GM21367 (cell line): ENCODE measurements around the gene PBX1.

Experiments used
- ATAC-seq: cut with Tn5 transposase; IDR thresholded peaks from one replicate; pipeline ENCODE4 v1.9.1; 2021; ENCODE audit not compliant: unreplicated experiment

Gene PBX1

DNA sequence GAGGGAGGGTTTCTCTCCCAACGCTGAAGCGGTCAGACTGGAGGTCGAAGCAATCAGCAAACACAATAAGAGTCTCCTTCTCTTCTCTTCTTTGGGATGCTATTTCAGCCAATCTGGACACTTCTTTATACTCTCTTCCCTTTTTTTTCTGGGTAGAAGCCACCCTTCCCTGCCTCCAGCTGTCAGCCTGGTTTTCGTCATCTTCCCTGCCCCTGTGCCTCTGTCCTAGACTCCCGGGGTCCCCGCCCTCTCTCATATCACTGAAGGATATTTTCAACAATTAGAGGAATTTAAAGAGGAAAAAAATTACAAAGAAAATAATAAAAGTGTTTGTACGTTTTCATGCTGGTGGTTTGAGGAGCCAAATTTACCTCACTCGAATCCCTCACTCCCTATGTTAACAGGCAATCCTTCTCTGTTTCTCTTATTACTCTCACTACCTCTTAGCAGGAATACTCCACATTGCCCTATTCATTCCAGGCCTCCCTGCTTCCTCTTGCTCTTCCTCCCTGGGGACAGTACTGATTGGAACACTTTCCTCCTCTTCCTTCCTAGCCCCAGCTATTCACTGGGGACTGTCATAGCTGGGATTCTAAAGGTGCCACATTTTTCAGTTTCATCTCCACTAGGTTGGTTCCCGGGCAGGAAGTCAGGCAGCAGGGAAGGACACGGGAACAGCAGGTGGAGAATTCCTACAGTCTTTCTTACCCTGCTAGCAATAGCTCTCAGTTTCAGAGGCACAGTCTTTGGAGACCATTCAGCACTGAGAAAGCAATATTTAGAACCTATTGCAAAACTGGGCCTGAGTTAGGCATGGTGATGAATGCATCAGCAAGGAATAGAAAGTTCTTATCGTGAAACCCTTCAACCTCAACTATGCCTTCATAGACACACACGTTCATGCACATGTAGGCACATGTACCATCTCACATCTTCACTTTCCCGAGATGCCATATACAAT is 288.0 kb downstream of the PBX1 start:
- no peak for ATAC-seq

DNA sequence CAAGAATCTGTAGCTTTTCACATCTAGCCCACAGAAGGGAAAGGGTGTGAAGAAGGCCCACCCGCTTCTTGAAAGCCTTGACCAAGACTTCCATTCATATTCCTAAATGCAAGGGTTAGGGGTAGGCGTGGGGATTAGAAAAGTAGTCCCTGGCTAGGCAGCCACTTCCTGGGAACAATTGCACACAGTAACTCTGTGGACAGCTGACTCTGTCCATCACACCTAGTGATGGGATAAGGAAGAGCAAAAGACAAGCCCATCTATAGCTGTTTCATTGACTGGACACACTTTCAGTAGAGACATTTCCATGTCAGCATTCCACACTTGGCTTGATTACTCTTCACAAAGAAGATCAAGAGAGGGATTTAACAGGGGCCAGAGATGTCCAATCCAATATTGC is 294.2 kb downstream of the PBX1 start:
- no peak for ATAC-seq

DNA sequence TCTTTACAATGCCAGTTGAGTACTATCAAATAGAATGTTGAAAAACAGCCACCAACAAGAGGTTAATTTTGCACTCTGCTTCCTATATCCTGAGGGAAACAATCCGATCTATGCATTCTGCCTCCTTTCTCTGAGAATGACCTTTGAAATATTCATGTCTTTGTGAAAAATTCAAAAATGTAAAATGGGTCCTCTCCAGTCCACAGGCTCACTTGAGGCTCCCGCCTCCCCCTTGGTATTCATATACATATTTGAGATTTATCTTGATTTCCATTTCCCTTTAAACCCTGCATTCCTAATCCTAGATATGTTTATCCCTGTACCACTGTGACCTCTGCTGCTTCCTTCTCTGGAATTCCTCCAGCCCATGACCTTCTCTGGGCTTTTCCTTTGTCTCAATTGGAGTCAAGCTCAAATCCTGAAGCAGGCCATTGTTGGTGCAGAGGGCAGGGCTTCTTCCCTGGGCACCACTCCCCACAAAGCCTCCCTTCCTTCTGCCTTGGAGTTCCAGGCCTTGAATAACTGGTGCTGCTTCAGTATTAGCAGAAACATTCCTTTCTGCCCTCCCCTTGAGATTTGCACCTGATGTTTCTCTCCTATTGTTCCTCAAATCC is 296.8 kb downstream of the PBX1 start:
- ATAC-seq = no peak

DNA sequence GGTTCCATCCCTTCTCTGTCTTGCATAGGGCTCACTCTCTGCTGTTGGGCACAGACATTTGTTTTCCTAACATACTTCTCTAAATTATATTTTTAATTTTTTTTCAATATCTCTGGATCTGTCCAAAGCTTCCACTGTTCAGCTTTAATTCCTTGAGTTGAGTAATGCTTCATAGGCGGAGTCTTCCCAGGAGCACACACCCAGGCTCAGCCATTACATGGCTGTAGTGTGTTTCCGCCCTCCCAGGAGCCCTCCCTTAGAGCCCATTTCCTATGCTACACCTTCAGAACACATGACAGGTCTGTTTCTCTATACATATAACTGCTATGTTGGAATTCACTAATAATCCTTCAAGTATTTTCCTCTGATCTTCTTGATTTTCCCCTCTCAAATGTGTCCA is 297.4 kb downstream of the PBX1 start:
- ATAC-seq = no peak

DNA sequence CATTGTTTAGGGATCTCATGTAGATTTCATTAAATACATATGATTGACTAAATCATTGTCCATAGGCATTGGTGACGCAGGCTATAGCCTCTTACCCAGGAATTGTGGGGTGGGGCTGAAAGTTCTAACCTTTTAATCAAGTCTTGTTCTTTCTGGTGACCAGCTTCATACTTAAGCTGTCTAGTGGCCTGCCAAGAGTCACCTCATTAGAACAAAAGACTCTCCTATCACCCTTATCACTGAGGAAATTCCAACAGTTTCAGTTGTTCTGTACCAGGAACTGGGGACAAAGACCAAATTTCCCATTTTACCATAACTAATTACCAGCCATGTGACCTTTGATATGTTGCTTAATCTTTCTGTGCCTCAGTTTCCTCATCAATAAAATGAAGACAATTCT is 298.5 kb downstream of the PBX1 start:
- ATAC-seq = no peak

DNA sequence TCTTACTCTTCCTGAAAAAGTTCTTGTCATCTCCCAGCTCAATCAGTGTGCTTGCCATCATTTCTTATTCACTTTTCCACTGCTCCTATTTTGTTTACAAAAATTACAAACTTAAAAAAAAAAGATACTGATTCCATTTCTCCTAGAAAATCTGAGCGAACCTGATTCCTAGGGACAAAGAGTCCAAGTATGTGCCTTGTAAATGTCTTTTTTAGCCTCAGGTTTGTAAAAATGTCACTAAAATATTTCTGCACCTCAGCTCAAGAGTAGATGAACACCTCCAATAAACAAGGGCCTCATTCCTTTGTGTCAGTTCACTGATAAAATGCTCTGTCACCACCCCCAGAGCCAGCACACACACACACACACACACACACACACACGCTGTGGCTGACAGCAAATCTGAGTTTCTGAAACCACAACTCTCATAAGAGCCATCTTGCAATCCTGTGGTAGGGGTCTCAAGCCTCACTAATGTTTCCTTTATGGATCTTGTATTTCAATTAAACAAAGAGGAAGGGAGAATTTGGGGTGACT is 299.2 kb downstream of the PBX1 start:
- ATAC-seq = no peak

DNA sequence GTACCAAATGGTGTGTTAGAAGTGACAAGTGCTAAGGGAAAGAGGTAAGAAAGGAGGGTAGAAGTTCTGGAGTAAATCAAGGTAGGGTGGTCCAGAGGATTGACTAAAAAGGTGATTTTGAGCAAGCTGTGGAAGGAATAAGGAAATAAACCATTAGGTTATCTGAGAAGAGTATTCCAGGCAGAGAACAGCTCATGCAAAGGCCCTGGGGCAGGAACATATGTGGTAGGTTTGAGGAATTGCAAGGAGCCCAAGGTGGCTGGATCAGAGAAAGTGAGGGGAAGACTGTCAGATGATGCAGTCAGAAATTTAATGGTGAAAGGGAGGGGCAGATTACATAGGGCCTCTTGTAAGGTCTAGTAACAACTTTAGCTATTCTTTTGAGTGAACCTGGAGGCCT is 302.6 kb downstream of the PBX1 start:
- ATAC-seq = no peak

DNA sequence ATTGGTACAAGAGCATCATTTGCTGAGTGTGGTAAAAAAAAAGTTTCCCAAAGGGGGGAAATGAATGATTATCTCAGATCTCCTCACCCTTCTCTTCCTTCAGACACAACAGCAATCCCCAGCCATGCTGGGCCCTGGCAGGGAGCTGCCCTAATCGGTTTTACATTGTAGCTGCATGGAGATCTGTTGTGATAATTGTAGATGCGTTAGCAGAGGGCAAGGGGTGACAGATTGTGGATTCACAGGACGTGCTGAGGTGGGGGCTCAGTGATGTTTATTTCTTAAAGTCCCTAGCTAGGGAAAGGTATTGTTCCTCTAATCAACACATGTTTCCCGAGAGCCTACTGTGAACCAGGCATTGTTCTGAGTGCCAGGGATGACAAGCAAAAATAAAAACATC is 304.1 kb downstream of the PBX1 start:
- no peak for ATAC-seq

DNA sequence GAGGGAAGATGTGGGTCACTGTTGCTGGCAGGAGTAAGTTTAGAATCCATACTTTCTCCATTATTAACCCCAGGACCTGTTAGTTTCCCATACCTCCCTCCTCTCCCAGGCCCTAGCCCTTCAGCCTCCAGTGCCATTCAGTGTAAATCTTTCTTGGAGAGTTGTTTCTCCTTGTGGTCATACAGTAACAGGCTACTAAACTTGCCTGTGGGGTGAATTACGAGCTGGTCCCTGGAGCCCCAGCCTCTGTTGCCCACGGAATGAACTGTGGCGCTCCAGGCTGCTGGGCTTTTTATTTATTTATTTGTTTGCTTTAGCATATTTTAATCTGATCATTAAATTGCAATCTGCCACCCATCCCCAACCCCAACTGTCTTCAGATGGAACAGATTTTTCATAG is 305.2 kb downstream of the PBX1 start:
- no peak for ATAC-seq

DNA sequence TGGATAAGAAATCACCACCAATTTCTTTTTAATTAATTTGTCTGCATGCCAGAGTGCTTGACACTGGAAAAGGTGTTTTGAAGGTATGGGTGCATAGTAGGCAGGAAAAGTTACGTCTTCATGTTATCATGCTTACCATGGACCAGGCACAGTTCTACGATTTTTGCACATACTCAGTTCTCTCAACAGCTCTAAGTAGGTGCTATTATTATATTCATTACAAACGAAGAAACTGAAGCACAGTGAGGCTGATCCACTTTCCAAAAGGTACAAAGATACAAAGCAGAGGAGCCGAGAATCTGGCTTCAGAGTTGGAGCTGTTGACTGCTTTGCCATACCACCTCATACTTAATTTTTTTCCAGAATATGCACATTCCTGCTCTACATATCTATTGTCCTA is 306.4 kb downstream of the PBX1 start:
- ATAC-seq = no peak

DNA sequence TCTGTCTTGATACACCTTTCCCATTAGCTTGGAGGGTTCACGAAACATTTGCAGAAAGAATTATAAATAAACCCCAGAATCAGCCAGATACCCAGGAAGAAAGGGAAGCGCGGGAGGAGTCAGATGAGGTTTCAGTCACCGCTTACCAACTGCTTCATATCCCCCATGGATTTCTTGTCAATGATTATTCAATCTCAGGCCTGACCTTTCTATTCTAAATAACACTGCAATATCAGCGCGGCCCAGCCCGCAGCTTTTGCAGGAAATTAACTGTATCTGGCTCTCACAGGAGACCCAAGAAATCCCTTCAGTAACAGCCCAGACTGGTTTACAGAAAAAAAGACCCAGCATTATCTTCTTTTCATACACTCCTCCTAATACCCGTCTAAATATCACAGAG is 308.6 kb downstream of the PBX1 start:
- no peak for ATAC-seq

DNA sequence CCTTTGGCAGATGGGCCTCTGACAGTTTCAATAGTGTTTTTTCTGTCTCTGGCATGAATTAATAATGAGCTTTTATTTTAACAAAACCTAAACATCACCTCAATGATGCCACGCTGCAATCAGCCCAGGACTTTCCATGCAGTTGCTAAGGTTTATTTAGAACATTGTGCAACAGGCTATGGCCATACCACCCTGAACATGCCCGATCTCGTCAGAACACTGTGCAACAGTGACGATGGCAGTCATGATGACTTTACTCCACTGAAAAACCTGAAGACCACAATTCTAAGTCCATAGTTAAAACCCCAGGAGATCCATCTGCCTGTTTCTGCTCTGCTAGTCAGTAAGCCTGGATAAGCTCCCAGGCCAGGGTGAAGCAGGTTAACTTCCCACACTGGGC is 310.0 kb downstream of the PBX1 start:
- no peak for ATAC-seq

DNA sequence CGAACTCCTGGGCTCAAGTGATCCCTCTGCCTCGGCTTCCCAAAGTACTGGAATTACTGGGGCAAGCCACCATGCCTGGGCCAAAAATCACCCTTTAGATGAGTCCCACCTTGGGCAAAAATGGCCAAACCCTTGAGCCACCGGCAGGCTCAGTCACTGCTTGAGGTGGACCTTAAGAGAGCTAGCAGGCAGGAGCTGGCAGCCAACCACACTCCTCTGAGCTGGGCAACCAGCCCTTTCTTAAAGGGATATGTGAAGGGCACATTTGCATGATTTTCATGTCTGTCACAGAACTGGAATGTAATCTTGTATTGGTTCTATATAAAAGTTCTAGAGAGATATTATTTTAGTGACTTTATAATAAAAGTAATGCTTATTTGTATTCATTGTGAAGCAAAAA is 316.5 kb downstream of the PBX1 start:
- no peak for ATAC-seq

DNA sequence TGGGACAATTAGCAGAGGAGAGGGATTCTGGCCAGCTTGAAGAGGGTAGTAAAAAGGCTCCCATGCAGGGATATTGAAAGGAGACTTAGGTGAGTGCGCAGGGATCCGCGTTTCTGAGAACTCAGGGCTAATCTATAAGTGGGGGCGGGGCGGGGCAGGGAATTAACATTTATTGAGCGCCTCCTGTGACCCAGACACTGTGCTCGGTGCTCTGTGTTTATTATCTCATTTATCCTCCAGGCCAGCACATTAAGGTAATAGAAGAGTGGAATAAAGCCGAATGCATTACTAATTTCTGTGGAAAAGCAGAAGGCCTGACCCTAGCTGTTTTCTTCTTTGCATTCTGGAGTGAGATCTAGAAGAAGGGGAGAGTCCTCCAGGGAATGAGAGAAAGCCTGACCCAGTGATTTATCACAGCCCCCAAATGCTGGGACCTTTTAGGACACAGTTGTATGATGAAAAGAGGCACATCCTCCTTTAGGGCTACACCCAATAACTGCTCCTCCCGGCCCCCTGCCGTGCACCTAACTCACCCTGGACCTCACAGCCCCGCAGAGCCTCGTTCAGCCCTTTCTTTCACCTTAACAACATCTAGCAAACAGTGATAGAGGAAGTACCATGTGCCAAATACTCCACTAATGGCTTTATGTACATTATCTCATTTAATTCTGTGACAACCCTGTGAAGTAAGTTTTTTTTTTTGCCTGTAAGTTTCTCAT is 317.6 kb downstream of the PBX1 start:
- no peak for ATAC-seq

DNA sequence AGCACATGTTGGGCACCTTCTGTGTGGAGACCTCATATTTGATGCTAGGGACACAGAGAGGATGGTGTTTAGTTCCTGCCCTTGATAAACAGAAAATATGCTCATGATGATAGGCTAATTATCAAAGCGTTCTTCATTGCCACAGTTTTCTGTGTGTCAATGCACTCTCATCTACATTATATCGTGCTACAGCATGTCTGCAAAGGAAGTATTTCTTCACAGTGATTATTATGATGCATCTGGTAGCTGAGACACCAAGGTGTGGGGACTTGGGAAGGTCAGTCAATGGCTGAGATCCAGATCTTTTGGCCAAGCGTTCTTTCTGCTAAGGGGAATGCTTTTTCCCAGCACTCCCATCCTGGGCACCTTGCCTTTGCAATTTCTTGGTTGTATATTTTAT is 321.2 kb downstream of the PBX1 start:
- ATAC-seq = no peak

DNA sequence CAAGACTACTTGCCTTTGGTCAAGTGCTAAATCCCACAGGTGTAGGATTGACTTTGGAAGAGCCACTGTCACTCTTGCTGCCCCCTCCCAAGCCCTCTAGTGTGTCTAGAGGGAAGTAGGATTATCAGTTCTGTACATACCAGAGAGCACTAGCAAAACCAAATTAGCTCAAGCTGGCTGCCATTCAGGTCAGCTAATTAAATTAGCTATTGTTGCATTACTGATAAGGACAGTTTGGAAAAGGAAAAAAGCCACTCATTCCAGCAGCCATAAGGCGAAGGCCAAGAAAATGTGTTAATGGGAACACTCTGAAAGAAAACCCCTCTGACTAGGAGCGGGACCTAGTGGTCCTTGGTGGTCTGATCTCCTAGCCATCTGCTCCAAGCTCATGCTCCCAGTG is 321.7 kb downstream of the PBX1 start:
- ATAC-seq = no peak

DNA sequence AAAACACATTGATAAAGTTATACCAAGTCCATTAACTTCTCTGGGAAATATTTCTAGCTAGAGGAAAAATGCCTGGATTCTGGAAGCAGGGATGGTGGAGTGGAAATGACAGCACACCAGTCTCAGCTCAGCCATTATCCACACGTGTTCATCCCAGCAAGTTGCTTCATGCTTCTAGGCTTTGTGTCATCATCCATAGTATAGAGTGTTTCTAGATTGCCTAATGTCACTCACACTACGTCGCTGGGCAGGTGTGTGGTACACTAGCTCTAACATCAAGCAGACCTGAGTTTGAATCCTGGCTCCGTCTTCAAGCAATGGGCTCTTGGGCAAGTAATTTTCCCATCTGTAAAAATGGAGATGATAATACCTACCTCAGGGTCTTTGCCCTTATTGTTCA is 326.3 kb downstream of the PBX1 start:
- ATAC-seq = no peak

DNA sequence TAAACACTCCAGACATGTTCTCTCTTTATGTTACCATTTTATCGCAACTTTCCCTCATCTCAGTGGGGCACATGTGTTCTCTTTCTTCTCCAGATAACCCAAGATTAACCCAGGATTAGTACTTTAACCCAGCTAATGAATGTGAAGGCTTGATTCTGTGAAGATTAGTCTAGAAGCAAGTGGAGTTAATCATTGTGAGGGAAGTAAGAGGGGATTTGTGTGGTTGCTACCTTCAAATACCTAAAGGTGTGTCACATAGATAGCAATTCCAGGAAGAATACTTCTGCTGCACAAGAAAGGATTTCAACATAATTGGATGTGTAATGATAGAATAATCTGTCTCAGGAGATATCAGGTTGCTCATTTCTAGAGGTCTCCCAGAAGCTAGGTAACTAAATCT is 327.1 kb downstream of the PBX1 start:
- ATAC-seq = no peak

DNA sequence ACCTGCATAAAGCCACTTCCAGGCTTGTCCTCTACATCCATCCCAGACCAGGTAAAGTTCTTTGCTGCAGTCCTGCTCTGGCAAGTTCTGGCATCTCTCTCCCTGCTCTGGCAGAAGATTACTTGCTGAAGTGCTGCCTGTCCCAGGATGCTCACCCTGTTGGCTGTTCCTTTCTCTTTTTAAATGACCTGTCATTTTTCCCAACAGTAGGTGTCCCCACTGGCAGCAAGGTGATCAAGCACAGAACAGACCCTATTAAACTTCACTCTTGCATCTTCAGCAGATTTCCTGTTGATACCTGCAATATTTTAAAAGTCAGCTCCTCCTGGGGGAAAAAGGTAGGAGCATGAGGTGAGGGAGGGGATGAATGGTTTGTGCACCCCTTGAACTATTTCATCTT is 332.6 kb downstream of the PBX1 start:
- no peak for ATAC-seq

DNA sequence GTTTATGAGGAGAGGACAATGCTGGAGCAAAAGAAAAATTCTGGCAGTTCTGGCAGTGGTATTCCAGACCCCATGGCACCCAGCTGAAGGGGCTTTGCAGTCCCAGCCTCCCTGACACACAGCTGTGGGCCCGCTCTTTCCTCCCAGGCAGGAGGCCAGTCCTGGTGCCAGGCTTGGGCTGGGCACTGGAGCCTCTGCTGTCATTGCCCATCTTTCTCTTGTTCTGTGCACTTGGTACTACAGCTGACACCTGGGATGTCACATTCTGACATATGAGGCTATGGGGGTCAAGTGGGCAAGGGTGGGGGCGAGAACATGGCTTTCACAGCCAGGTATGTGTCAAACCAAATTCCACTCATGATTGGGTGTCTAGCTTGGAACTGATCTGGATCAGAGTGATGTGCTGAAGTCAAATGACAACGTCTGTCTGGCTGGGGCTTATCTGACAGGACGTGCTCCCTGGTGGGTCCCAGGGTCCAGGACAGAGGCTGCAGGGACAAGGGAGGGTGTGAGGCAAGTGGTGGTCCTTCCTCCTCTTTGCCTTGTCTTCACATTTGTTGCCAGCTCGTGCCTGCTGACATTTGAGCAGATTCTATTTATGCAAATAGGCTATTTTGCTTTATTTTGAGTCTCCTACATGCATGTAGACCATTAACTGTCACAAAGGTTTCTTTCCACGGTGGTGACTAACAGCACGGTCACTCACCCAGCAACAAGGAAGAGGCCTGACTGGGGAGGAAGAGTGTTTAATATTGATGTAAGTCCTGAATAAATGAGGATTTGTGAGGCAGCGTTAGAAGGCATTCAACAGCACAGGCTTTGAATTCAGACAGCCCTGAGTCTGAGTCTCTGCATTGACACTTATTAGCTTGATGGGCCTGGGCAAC is 336.3 kb downstream of the PBX1 start:
- no peak for ATAC-seq

DNA sequence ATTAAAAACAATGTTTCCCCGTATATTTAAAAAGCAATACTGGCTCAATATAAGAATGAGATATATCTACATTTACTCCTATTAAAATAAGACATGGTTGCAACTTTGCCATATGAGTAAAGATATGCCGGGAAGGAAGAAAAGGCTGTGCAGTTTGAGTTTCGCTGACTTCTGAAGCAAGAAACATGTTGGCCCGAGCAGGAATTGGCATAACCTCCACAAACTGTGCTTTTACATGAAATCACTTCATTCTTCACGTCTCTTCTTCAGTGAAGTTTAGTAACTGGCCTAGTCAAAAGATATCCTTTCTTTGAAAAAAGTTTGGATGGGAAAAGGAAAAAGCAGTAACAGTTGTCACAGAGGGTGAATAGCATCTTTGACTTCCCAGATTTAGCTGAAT is 342.0 kb downstream of the PBX1 start:
- ATAC-seq = no peak
